Glomerular visceral epithelial cell (primary cell): ENCODE results near the gene RABGAP1L.
"Not testable (repeated sequence)": the region's sequence is repeated elsewhere in the genome, so short reads cannot be mapped to it uniquely, and the experiment has no call there.

ENCODE experiments used
- DNase-seq: peaks from one replicate; pipeline ENCODE4 v3.0.0-alpha.2; 2016; ENCODE audit errors: extremely low spot score

Gene RABGAP1L

GRCh38 chr1:174870319-174870718, 711.0 kb downstream of the RABGAP1L start:
- no peak for DNase-seq

GRCh38 chr1:174871886-174872285, 712.6 kb downstream of the RABGAP1L start:
- DNase-seq = no peak

- no peak for DNase-seq
Observed at GRCh38 chr1:174872615-174873058, 713.3 kb downstream of the RABGAP1L start.

GRCh38 chr1:174874331-174875053, 715.2 kb downstream of the RABGAP1L start:
- DNase-seq = no peak

GRCh38 chr1:174875306-174875705, 716.0 kb downstream of the RABGAP1L start:
- no peak for DNase-seq

- DNase-seq = no peak
Observed at GRCh38 chr1:174877208-174877673, 717.9 kb downstream of the RABGAP1L start.

GRCh38 chr1:174880171-174880570, 720.9 kb downstream of the RABGAP1L start:
- no peak for DNase-seq

- DNase-seq = no peak
Observed at GRCh38 chr1:174883409-174883808, 724.1 kb downstream of the RABGAP1L start.

GRCh38 chr1:174884038-174884437, 724.7 kb downstream of the RABGAP1L start:
- DNase-seq = no peak

- DNase-seq = no peak
Observed at GRCh38 chr1:174884566-174884965, 725.2 kb downstream of the RABGAP1L start.

- no peak for DNase-seq
Observed at GRCh38 chr1:174890024-174890423, 730.7 kb downstream of the RABGAP1L start.

GRCh38 chr1:174892016-174892415, 732.7 kb downstream of the RABGAP1L start:
- no peak for DNase-seq

GRCh38 chr1:174894117-174894762, 734.9 kb downstream of the RABGAP1L start:
- no peak for DNase-seq

- DNase-seq = not testable (repeated sequence)
Observed at GRCh38 chr1:174895610-174896009, 736.3 kb downstream of the RABGAP1L start.

- DNase-seq = no peak
Observed at GRCh38 chr1:174898102-174898797, 738.9 kb downstream of the RABGAP1L start.

GRCh38 chr1:174900317-174900716, 741.0 kb downstream of the RABGAP1L start:
- no peak for DNase-seq

- DNase-seq = peak; percentile 19
Observed at GRCh38 chr1:174902531-174903099, 743.3 kb downstream of the RABGAP1L start.

GRCh38 chr1:174911606-174912005, 752.3 kb downstream of the RABGAP1L start:
- no peak for DNase-seq

- DNase-seq = no peak
Observed at GRCh38 chr1:174912264-174912663, 752.9 kb downstream of the RABGAP1L start.

GRCh38 chr1:174913225-174913903, 754.0 kb downstream of the RABGAP1L start:
- DNase-seq = no peak

- DNase-seq = no peak
Observed at GRCh38 chr1:174914991-174915390, 755.7 kb downstream of the RABGAP1L start.

- no peak for DNase-seq
Observed at GRCh38 chr1:174916846-174917245, 757.5 kb downstream of the RABGAP1L start.
